ENCODE results near the gene DDX6. TPM values are rescaled to one million over a fixed set of nuclear protein-coding genes. Genes with fewer than 3 reads are reported as not detected.
"Not testable (repeated sequence)": the region's sequence is repeated elsewhere in the genome, so short reads cannot be mapped to it uniquely, and the experiment has no call there.

Gene DDX6
- total RNA-seq, 1 donor from 2014 or later, result 110 TPM

GRCh38 chr11:118748056-118748455, 42.9 kb downstream of the DDX6 start:
- Mint-ChIP-seq H3K36me3 (ENCODE audit: low read depth) (peaks cover 37% of the 10 kb centered on the region), H3K9me3 (no peaks in the 10 kb centered on the region), H3K27me3 (ENCODE audit: insufficient read depth) (no peaks in the 10 kb centered on the region), H3K4me1 (ENCODE audit: low read depth) (no peaks in the 10 kb centered on the region), H3K27ac (no peak overlapping the region), H3K4me3 (no peak overlapping the region)
- no peak for DNase-seq (ENCODE audit: low spot score)
- intact Hi-C loops (cut with micrococcal nuclease), result no loop called here

GRCh38 chr11:118746988-118747585, 43.9 kb downstream of the DDX6 start:
- H3K4me1 Mint-ChIP-seq (ENCODE audit: low read depth), result no peaks in the 10 kb centered on the region
- H3K27ac Mint-ChIP-seq, result no peak overlapping the region
- no peak for DNase-seq (ENCODE audit: low spot score)
- peaks cover 33% of the 10 kb centered on the region for H3K36me3 Mint-ChIP-seq (ENCODE audit: low read depth)
- intact Hi-C loops (cut with micrococcal nuclease), result no loop called here
- H3K27me3 Mint-ChIP-seq (ENCODE audit: insufficient read depth), result no peaks in the 10 kb centered on the region
- no peak overlapping the region for H3K4me3 Mint-ChIP-seq
- H3K9me3 Mint-ChIP-seq, result no peaks in the 10 kb centered on the region

GRCh38 chr11:118744046-118744445, 46.9 kb downstream of the DDX6 start:
- DNase-seq (ENCODE audit: low spot score), result no peak
- intact Hi-C loops (cut with micrococcal nuclease), result no loop called here
- Mint-ChIP-seq H3K4me1 (ENCODE audit: low read depth) (no peaks in the 10 kb centered on the region), H3K36me3 (ENCODE audit: low read depth) (peaks cover 9% of the 10 kb centered on the region), H3K27me3 (ENCODE audit: insufficient read depth) (peaks cover 5% of the 10 kb centered on the region), H3K9me3 (no peaks in the 10 kb centered on the region), H3K4me3 (no peak overlapping the region), H3K27ac (no peak overlapping the region)

- H3K9me3 Mint-ChIP-seq, result no peaks in the 10 kb centered on the region
- no peak overlapping the region for H3K4me3 Mint-ChIP-seq
- H3K36me3 Mint-ChIP-seq (ENCODE audit: low read depth), result peaks cover 4% of the 10 kb centered on the region
- peaks cover 9% of the 10 kb centered on the region for H3K27me3 Mint-ChIP-seq (ENCODE audit: insufficient read depth)
- intact Hi-C loops (cut with micrococcal nuclease), result no loop called here
- no peak overlapping the region for H3K27ac Mint-ChIP-seq
- DNase-seq (ENCODE audit: low spot score), result no peak
- no peaks in the 10 kb centered on the region for H3K4me1 Mint-ChIP-seq (ENCODE audit: low read depth)
Observed at GRCh38 chr11:118742304-118742703, 48.7 kb downstream of the DDX6 start.

GRCh38 chr11:118740892-118741291, 50.1 kb downstream of the DDX6 start:
- no peak for DNase-seq (ENCODE audit: low spot score)
- intact Hi-C loops (cut with micrococcal nuclease), result no loop called here
- Mint-ChIP-seq H3K4me1 (ENCODE audit: low read depth) (no peaks in the 10 kb centered on the region), H3K36me3 (ENCODE audit: low read depth) (no peaks in the 10 kb centered on the region), H3K27me3 (ENCODE audit: insufficient read depth) (peaks cover 9% of the 10 kb centered on the region), H3K9me3 (no peaks in the 10 kb centered on the region), H3K27ac (no peak overlapping the region), H3K4me3 (no peak overlapping the region)

- H3K4me1 Mint-ChIP-seq (ENCODE audit: low read depth), result no peaks in the 10 kb centered on the region
- peaks cover 13% of the 10 kb centered on the region for H3K27me3 Mint-ChIP-seq (ENCODE audit: insufficient read depth)
- no peaks in the 10 kb centered on the region for H3K36me3 Mint-ChIP-seq (ENCODE audit: low read depth)
- H3K9me3 Mint-ChIP-seq, result no peaks in the 10 kb centered on the region
- no peak overlapping the region for H3K4me3 Mint-ChIP-seq
- no peak for DNase-seq (ENCODE audit: low spot score)
- intact Hi-C loops (cut with micrococcal nuclease), result no loop called here
- H3K27ac Mint-ChIP-seq, result no peak overlapping the region
Observed at GRCh38 chr11:118735203-118735602, 55.8 kb downstream of the DDX6 start.

- no peak overlapping the region for H3K4me3 Mint-ChIP-seq
- peaks cover 8% of the 10 kb centered on the region for H3K27me3 Mint-ChIP-seq (ENCODE audit: insufficient read depth)
- intact Hi-C loops (cut with micrococcal nuclease), result no loop called here
- H3K4me1 Mint-ChIP-seq (ENCODE audit: low read depth), result no peaks in the 10 kb centered on the region
- H3K9me3 Mint-ChIP-seq, result no peaks in the 10 kb centered on the region
- no peaks in the 10 kb centered on the region for H3K36me3 Mint-ChIP-seq (ENCODE audit: low read depth)
- no peak overlapping the region for H3K27ac Mint-ChIP-seq
- no peak for DNase-seq (ENCODE audit: low spot score)
Observed at GRCh38 chr11:118734031-118734430, 56.9 kb downstream of the DDX6 start.

- H3K27ac Mint-ChIP-seq; intact Hi-C loops (cut with micrococcal nuclease); H3K36me3 Mint-ChIP-seq (ENCODE audit: low read depth); H3K27me3 Mint-ChIP-seq (ENCODE audit: insufficient read depth); H3K4me3 Mint-ChIP-seq; H3K9me3 Mint-ChIP-seq; DNase-seq (ENCODE audit: low spot score); H3K4me1 Mint-ChIP-seq (ENCODE audit: low read depth): not testable (repeated sequence)
Observed at GRCh38 chr11:118729753-118730152, 61.2 kb downstream of the DDX6 start.

GRCh38 chr11:118728112-118728511, 62.9 kb downstream of the DDX6 start:
- H3K27me3 Mint-ChIP-seq (ENCODE audit: insufficient read depth), result peaks cover 14% of the 10 kb centered on the region
- H3K4me1 Mint-ChIP-seq (ENCODE audit: low read depth); H3K27ac Mint-ChIP-seq; DNase-seq (ENCODE audit: low spot score); H3K4me3 Mint-ChIP-seq; intact Hi-C loops (cut with micrococcal nuclease); H3K9me3 Mint-ChIP-seq; H3K36me3 Mint-ChIP-seq (ENCODE audit: low read depth): not testable (repeated sequence)

- H3K4me1 Mint-ChIP-seq (ENCODE audit: low read depth); H3K36me3 Mint-ChIP-seq (ENCODE audit: low read depth); H3K27ac Mint-ChIP-seq; H3K9me3 Mint-ChIP-seq; H3K4me3 Mint-ChIP-seq; DNase-seq (ENCODE audit: low spot score); intact Hi-C loops (cut with micrococcal nuclease): not testable (repeated sequence)
- H3K27me3 Mint-ChIP-seq (ENCODE audit: insufficient read depth), result peaks cover 14% of the 10 kb centered on the region
Observed at GRCh38 chr11:118727721-118728066, 63.3 kb downstream of the DDX6 start.

- H3K4me3 Mint-ChIP-seq; H3K36me3 Mint-ChIP-seq (ENCODE audit: low read depth); intact Hi-C loops (cut with micrococcal nuclease); H3K9me3 Mint-ChIP-seq; H3K4me1 Mint-ChIP-seq (ENCODE audit: low read depth); DNase-seq (ENCODE audit: low spot score); H3K27ac Mint-ChIP-seq: not testable (repeated sequence)
- peaks cover 14% of the 10 kb centered on the region for H3K27me3 Mint-ChIP-seq (ENCODE audit: insufficient read depth)
Observed at GRCh38 chr11:118727001-118727720, 63.8 kb downstream of the DDX6 start.

- H3K4me1 Mint-ChIP-seq (ENCODE audit: low read depth); DNase-seq (ENCODE audit: low spot score); H3K27ac Mint-ChIP-seq; H3K36me3 Mint-ChIP-seq (ENCODE audit: low read depth); intact Hi-C loops (cut with micrococcal nuclease); H3K9me3 Mint-ChIP-seq; H3K4me3 Mint-ChIP-seq; H3K27me3 Mint-ChIP-seq (ENCODE audit: insufficient read depth): not testable (repeated sequence)
Observed at GRCh38 chr11:118721478-118722015, 69.4 kb downstream of the DDX6 start.

- H3K27ac Mint-ChIP-seq; H3K4me3 Mint-ChIP-seq; H3K4me1 Mint-ChIP-seq (ENCODE audit: low read depth); H3K9me3 Mint-ChIP-seq; H3K27me3 Mint-ChIP-seq (ENCODE audit: insufficient read depth); intact Hi-C loops (cut with micrococcal nuclease); DNase-seq (ENCODE audit: low spot score); H3K36me3 Mint-ChIP-seq (ENCODE audit: low read depth): not testable (repeated sequence)
Observed at GRCh38 chr11:118720740-118721139, 70.2 kb downstream of the DDX6 start.
